Effector CD4-positive, alpha-beta T cell (primary cell): ENCODE results near the gene RNF166.
"Not testable (repeated sequence)": the region's sequence is repeated elsewhere in the genome, so short reads cannot be mapped to it uniquely, and the experiment has no call there.

Source experiments
- DNase-seq: peaks from one replicate; pipeline ENCODE4 v3.0.0-alpha.2; 2020

RNF166 gene

DNA sequence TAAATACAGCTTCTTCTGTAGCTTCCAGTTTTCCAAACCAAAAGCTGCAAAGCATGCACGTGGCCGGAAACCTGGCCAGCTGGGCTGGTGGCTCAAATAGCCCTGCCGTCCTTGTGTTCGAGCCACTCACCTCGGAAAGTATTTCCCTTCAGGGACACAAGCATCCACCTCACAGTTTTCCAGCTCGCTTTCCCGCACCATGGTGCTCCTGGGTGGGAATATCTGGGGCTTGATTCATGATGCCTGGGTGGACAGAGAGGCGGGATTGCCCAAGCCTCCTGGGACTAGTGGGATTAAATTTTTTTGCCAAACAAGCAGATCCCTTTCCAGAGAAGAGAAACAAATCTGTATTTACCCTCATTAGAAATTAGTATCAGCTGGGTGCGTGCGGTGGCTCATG, 36.2 kb downstream of the RNF166 start:
- DNase-seq: no peak

DNA sequence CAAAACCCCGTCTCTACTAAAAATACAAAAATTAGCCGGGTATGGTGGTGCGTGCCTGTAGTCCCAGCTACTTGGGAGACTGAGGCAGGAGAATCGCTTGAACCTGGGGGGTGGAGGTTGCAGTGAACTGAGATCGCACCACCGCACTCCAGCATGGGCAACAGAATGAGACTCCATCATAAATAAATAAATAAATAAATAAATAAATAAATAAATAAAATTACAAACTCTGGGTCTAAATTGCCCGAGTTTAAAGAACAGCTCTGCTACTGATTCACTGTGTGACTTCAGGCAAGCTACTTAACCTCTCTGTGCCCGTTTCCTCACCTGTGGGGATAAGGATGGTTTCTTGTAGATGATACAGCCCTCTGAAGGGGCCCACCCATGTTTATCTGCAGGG, 36.7 kb downstream of the RNF166 start:
- DNase-seq: not testable (repeated sequence)

DNA sequence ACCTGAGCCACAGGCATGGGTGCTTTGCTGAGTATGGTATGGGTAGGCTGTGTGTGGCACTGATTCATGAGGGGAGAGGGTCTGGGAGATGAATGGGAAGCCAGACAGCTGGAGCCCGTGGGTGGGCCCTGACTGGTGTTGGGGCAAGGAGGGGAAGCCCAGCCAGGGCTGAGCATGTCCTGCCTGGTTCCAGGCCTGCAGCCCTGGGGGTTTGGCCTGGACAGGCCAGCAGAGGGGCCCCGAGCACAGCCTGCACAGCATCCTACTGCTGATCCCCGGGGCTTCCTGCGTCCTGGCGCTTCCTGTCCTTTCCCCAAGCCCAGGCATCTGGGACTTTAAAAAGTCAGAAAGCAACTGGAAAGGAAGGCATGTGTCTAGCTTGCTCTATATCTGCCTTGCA, 38.7 kb downstream of the RNF166 start:
- DNase-seq: no peak

DNA sequence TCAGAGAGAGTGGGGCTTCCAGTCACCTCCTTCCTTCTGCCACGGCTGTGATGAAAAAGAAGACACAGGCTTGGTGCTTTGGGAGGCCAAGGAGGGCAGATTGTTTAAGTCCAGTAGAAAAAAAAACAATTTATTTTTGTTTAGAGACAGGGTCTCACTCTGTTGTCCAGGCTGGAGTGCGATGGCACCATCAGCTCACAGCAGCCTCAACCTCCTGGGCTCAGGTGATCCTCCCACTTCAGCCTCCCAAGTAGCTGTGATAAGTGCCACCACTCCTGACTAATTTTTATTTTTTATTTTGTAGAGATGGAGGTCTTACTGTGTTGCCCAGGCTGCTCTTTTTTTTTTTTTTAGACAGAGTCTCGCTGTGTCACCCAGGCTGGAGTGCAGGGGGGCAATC, 40.6 kb downstream of the RNF166 start:
- DNase-seq: no peak

DNA sequence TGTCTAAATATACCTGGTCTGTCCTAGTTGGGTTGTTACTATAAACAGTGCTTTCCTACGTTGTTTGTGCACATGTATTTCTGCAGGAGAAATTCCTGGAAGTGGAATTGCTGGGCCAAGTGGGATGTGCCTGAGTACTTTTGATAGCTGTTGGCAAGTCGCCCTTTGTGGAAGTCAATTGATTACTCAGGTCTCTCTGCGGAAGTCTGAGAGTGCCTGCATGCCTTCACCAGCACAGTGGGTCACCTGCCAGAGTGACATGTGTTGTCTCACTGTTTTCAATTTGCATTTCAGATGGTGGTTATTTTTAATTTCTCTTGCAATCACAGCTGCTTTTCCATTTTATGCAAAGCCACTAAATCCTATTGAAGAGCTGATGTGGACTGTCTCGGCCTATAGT, 41.1 kb downstream of the RNF166 start:
- DNase-seq: no peak

DNA sequence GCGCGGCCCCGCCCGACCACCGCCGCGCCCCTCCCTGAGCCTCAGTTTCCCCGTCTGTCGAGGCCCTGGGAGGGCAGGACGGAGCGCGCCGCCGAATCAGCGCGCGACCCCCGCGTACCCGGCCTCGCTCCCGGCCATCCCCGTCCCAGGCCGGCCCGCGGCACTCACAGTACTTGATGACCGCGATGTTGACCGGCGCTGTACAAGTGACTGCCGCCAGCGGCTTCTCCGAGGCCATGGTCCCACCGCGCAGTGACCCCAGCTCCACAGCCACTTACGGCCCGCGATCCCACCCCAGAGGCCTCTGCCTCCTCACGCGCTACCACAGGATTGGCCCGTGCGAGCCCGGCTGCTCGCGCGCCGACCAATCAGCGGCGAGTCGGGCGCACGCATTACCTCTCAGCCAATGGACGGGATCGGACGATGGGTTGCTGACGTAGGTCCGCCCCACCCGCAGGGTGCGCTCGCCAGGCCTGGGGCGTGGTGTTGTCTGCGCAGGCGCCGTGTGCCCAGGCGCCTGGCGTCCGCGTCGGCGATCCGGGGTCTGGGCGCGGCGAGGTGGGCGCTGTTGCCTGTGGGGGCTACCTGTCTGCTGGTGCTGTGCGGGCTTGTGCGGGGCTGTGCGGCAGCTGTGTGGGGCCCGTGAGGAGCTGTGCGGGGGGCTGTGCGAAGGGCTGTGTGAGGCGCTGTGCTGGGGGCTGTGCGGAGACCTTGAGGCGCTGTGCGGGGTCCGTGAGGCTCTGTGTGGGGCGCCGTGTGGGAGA, 43.2 kb downstream of the RNF166 start, which contains the start of gene MVD:
Gene MVD, minus strand, starts transcription at position 249 of the 764 bp plus-strand sequence. Its CDS starts 11 bp downstream, at position 238.
- DNase-seq: peak; percentile 96

DNA sequence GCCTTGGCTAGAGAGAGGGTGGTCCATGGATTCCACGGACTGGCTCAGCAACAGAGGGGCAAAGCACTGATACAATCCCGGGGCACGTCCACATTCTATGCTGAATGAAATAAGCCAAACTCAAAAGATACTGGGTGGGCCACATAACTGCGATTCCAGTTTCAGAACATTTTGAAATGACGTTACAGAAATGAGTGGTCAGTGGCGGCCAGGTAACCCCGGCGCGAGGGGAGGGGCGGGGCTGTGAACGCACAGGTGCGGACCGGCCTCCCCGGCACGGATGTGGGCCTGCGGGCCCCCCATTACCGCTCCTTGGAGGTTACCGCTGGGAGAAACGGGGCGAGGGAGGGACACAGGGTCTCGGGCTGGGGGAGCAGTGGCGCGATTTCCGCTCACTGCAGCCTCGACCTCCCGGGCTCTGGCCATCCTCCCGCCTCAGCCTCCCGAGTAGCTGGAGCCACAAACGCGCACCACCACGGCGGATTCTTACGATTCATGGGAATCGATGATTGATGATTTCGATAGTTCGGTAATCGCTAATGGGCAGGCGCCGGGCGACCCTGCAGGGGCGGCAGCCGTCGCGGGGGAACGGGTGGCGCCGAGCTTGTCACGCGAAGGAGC, 43.9 kb downstream of the RNF166 start:
- DNase-seq: no peak

DNA sequence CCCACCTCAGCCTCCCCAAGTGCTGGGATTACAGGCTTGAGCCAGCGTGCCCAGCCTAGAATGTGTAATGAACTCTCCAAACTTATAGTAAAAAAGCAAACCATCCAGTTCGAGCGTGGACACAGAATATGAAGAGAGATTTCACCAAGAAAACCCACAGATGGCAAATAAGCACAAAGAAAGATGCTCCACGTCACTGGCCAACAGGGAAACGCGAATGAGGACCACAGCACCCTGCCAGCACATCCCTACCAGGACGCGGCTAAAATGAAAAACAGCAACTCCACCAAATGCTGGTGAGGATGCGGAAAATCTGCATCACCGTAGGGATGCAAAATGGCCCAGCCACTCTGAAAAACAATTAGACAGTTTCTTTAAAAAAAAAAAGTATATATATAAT, 44.7 kb downstream of the RNF166 start:
- no peak for DNase-seq

DNA sequence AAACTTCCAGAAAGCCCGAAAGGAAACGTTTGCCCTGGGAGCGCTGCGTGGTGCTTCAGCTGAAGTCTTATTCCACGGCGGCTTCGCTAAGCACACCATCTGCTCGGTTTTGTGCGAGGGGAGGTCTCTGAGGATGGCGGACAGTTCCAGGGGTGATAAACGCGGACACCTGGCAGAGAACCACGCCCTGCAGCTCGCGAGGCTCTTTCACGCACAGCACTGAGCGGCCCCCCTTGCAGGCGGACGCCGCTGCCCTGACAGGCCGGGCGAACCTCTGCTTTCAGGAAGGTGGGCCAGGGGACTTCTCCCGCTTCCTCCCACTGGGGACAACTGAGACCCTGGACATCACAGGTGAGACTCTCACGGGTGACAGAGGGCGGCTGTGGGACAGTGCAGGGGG, 47.0 kb downstream of the RNF166 start:
- DNase-seq: no peak

DNA sequence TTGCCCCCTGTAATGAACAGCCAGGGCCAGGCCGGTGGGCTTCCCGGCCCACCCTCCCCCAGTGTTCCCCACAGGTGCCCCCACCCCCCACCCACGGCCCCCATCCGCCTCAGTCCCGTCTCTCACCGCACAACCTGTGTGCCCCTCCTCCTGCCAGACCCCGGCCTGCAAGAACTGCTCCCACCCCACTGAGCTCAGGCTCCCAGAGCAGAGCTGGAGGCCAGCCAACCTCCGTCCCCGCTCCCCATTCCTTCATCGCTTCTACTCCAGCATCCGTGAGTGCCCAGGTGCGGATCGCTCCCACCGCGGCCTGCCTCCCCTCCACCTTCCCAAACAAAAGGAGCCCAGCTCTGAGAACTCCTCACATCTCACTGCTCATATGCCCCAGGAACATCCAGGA, 47.5 kb downstream of the RNF166 start:
- no peak for DNase-seq

DNA sequence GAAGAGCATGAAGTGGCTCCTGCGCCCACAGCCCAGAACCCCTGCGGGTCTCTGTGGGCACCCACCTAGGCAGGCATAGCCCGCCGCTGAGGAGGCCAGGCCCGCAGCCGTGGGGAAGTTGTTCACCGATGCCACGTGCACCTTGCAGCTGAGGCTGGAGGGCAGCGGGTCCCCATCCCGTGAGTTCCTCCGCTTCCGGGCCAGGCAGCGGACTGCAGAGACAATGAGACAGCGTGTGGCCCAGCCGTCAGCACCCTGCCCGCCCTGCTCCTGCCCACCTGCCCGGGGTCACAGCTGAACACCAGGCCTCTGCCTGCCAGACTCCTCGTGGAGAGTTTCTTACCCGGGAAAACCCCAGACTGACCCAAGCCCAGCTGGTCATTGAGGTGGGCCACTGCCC, 48.8 kb downstream of the RNF166 start:
- DNase-seq: no peak

DNA sequence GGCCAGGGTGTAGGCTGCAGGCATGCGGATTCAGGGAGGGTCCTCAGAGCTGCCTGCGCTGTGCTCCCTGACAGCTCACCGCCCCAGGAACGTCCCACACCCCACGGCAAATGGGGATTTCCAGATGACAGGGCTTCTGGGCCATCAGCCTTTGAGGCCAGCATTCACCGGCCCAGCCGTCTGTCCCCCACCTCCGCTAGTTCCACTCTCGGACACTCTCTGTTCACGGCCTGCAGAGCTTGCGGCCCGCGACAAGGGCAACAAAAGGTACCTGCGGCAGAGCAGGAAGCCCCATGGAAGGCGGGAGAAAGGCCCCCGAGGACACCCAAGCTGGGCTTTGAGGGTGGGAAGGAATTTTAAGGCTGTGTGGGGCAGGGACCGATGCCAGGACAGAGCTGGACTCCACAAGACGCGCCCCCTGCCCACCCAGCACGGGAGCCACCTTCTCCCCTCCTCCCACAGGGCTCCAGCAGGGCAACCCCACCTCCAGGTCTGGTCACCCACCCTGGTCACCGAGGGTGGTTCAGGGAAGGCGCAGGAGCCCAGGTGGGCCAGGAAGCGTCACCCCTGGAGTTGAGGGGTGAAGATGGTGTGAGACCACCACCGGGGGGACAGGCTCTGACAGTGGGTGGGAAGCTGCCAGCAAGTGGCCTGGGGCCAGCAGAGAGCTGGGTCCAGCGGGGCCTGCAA, 49.8 kb downstream of the RNF166 start:
- DNase-seq: no peak

DNA sequence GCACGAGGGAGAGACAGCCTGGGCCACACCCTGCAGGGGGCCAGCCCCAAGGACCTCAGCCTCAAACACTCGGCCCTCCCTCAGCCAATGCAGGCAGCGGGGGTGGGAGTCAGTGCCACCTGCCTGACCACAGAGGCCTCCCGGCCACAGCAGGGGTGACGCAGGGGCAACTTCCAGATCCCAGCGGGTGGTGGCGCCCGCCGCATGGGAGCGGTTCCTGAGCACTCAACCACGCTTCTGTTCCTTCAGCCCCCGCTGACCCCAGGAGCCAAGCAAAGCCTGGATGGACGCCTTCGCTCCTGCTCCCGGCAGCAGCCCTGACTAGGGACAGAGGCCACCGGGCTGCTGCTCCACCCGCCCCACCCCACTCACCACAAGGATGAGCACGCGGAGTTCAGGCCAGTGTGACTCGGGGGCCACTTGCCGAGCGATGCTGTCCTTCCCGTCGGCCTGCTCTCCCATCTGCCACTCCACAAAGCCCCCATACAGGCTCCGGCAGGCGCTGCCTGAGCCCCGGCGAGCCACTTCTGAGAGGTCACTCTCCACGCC, 50.4 kb downstream of the RNF166 start:
- no peak for DNase-seq

DNA sequence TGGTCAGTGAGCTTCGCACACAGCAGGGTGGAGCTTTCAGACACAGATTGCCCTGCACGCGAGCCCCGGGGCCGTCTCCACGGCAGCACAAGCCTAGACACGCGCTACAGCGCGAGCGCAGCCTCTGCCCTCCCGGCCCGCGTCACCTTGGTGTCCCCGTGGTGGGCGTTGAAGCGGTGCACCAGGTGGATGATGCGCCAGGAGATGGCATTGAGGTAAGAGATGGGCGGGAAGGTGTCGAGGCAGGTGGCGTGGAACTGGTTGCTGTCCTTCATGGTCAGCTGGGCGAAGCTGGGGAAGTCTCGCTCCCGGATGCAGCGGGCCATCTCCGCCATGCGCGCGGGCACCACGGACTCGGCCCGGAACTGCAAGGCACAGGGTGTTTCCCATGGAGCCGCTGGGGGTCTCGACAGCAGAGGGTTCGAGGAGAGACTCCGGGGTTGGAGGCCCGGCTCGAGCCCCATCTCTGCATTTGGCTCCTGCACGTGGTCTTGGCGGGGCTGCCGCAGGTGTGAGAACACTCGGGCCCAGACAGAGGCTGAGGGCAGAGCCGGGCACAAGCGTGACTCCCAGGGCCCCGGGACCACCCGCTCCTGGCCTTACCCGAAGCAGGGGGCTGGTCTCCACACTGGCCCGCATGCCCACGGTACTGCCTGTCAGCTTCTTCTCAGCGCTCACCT, 51.0 kb downstream of the RNF166 start:
- DNase-seq: no peak

DNA sequence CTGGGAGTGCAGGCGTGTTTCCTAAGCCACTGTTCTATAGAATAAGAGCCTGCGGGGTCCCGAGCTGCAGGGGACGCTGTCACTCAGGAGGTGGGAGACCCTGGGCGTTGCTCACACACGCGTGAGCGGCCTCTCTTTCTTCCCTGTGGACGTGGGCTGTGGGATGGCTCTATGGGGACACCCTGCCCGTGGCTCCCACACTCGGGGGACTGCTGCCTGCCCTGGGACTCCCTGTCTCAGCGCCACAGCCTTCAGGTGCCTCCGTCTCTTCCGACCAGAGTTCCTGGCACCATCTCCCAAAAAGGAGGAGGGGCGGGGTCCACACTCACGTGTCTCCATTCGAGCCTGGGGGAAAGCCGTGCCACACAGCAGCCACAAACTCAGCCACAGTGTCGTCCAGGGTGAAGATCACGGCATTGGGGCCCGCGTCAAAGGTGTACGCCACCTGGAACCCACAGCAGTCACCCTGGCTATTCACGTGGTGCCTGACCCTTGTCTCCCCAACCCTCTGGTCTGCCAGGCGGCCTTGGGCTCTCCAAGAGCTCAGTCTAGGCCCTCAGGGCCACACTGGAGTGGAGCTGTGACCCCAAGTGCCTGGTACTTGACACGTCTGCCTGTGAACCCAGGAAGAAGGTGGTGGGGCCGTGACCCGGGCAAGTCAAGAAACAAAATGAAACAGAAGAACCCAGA, 51.7 kb downstream of the RNF166 start:
- DNase-seq: no peak

DNA sequence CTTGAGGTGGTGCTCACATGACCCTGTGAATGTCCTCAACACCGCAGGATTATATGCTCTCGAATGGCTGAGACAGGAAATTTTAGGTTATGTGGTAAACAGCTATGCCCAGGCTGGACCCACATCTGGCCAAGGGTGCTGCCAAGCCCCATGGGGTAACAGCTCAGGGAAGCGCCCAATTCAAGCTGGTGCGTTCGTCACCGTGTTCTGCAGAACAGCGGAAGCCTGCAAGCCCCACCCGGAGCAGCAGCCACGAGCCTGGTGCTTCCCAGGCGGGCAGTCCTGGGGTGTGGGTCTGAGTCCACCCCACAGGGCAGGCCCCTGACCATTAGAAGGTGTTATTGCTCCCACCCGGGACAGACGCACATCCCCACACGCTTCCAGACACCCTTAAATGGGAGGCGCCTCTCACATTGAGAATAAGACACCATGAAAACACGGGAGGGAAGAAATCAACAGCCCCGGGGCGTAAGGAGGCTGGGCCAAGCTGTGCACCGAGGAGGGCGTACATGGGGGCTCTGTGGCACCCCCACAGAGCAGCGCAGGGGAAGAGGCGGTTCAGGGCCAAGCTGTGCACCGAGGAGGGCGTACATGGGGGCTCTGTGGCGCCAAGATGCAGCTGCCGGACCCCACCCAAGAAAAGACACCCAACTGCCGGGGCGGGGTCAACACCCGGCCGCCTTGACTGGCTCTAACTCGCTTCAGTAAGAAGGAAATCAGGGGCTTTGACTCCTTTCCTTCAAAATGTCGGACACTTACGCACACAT, 52.4 kb downstream of the RNF166 start:
- DNase-seq: no peak

DNA sequence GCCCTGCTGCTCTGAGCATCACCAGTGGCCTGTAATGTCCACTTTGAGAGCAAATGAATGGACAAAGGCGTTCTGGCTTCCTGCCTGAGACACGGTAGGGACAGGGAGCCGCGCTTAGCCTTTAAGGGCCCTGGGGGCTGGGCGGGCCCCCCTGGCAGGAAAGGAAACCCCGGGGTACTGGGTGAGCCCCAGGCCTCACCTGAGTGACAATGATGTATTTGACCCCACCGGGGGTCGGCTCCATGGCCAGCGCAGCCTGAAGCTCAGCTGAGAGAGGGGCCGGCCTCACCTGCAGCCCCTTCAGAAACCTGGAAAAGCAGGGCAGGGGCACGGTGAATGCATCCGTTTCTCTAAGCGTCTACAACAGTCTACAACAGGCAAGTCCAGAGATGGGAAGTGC, 53.1 kb downstream of the RNF166 start:
- DNase-seq: no peak

DNA sequence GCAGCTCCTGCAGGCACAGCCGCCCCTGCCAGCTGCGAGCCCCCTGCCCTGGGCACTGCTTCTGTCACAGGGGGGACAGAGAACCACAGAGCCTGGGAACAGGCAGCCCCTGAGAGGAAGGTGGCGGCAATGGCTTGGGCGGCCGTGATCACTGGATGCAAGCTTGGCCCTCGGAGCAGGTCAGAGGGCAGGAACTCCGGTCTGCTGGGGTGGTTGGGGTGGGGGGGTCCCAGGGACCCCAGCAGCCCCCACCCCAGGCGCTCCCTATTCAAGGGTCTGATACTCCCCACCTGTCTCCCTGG, 53.5 kb downstream of the RNF166 start:
- no peak for DNase-seq

DNA sequence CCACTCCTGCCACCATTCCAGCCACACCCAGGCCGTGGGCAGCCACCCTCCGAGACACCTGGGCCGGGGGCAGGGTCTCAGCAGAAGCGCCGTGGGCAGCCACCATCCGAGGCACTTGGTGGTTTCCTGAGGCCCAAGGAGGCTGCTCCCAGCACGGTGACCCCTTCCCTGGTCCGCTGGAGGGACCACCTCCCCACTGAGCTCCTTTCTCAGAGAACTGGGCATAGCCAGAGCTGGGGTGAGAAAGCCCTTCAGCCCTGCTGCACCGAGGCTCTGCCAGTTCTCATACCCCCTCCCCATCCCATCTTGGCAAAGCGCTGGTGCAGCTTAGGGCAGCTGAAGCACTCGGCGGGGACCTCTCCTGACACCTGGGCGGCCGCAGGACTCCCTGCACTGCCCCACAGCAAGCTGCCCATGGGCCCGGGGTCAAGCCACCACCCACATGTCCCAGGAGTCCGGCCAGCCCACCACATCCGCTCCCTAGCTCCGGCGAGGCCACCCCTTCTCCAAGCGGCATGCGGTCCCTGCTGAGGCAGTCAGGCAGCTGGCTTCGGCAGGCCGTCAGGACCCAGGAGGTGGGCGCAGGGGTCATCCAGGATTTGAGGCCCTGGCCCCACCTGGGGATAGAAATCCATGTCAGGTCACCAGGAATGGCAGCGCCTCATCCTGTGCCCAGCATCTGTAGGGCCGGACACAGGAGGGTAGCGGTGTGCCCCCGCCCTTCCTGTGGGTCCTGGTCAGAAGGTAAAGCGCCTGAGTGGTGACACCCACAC, 54.0 kb downstream of the RNF166 start:
- DNase-seq: no peak

DNA sequence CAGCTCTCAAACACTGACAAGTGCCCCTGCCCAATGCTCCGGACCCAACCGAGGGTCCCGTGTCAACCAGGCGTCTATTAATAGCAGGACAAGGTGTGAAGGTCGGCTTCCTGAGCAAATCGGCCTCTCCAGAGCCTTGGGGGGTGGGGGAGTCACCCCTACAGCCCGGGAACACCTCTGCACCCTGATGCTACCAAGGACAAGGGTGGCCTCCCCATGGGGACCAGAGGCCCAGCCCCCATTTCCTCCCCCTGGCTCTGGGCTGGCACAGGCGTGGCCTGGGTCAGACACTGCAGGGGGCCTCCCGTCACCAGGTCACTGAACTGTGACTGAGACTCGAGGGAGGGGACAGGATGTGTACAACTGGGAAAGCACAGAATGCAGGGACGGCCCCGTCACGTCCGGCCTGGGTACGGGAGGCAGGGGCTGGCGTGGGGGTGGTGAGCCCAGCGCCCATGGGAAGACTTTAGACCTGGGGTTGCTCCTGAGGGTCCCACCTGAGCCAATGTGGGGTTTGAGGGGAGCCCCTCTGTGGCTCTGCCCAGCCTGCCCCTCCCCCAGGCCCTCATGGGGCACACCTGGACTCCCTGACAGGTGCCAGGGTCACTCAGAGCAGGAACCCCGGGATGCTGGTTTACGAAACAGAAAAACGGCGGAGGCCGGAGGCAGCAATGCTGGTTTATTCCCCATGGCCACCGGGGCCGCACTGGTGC, 54.8 kb downstream of the RNF166 start:
- DNase-seq: peak; percentile 60
